ENCODE results near the gene PIK3CD. TPM values are rescaled to one million over a fixed set of nuclear protein-coding genes. Genes with fewer than 3 reads are reported as not detected.

Gene PIK3CD
- total and polyA plus RNA-seq, 10 of the 15 experiments (the other 5 are each of a cell fraction or from before 2014, with no cell fraction given), result 7.0 to 101 (median 51.1) TPM

DNA sequence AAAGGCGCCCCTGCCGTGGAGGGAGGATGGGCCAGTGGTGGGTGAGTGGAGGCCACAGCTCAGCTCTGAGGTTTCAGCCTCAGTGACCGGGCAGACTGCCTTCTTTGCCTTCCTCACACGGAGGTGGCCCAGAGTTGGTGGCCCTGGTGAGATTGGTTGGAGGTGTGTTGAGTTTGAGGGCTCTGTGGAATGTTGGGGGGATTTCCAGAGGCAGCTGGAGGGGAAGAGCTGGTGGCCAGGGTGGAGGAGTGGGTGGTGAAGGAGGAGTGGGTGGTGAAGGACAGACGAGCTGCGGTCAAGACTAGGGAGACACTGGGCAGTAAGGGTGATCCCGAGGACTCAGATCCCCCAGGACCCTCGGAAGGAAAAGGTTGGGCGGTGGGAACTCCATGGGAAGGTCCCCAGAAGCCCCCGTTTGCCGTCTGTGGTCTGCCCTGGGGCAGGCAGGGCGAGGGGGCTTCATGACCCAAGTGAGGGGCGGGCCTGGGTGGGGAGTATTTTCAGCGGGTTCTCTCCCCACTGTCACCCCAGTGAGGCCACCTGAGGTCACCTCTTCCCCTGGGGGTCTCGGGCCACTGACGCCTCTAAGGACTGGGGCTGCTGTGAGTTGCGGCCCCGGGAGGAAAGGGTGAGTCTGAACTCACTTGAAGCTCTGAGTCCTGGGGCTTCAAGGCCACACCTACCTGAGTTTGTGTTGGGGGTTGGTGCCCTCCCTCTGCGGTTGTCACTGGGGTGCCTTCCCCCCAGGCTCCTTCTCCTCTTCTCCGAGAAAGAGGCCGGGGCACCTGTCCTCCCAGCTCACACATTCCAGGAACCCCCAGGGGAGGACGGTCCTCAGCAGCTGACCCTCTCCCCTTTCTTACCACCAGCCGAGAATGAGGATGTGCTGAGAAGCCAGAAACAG lies 22.7 kb upstream of the PIK3CD start (continued):
- TF ChIP-seq, protein P1, sequence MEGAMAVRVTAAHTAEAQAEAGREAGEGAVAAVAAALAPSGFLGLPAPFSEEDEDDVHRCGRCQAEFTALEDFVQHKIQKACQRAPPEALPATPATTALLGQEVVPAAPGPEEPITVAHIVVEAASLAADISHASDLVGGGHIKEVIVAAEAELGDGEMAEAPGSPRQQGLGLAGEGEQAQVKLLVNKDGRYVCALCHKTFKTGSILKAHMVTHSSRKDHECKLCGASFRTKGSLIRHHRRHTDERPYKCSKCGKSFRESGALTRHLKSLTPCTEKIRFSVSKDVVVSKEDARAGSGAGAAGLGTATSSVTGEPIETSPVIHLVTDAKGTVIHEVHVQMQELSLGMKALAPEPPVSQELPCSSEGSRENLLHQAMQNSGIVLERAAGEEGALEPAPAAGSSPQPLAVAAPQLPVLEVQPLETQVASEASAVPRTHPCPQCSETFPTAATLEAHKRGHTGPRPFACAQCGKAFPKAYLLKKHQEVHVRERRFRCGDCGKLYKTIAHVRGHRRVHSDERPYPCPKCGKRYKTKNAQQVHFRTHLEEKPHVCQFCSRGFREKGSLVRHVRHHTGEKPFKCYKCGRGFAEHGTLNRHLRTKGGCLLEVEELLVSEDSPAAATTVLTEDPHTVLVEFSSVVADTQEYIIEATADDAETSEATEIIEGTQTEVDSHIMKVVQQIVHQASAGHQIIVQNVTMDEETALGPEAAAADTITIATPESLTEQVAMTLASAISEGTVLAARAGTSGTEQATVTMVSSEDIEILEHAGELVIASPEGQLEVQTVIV (IDR thresholded peaks at IDR 0.05; ENCODE audit: borderline replicate concordance, partially characterized antibody), result no peak
- no peak for TF ChIP-seq TBL1XR1 (IDR thresholded peaks at IDR 0.05; ENCODE audit: low read depth, low read length)
- TF ChIP-seq, protein P2, sequence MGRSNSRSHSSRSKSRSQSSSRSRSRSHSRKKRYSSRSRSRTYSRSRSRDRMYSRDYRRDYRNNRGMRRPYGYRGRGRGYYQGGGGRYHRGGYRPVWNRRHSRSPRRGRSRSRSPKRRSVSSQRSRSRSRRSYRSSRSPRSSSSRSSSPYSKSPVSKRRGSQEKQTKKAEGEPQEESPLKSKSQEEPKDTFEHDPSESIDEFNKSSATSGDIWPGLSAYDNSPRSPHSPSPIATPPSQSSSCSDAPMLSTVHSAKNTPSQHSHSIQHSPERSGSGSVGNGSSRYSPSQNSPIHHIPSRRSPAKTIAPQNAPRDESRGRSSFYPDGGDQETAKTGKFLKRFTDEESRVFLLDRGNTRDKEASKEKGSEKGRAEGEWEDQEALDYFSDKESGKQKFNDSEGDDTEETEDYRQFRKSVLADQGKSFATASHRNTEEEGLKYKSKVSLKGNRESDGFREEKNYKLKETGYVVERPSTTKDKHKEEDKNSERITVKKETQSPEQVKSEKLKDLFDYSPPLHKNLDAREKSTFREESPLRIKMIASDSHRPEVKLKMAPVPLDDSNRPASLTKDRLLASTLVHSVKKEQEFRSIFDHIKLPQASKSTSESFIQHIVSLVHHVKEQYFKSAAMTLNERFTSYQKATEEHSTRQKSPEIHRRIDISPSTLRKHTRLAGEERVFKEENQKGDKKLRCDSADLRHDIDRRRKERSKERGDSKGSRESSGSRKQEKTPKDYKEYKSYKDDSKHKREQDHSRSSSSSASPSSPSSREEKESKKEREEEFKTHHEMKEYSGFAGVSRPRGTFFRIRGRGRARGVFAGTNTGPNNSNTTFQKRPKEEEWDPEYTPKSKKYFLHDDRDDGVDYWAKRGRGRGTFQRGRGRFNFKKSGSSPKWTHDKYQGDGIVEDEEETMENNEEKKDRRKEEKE (IDR thresholded peaks at IDR 0.05), result no peak
- TF ChIP-seq, protein P3, sequence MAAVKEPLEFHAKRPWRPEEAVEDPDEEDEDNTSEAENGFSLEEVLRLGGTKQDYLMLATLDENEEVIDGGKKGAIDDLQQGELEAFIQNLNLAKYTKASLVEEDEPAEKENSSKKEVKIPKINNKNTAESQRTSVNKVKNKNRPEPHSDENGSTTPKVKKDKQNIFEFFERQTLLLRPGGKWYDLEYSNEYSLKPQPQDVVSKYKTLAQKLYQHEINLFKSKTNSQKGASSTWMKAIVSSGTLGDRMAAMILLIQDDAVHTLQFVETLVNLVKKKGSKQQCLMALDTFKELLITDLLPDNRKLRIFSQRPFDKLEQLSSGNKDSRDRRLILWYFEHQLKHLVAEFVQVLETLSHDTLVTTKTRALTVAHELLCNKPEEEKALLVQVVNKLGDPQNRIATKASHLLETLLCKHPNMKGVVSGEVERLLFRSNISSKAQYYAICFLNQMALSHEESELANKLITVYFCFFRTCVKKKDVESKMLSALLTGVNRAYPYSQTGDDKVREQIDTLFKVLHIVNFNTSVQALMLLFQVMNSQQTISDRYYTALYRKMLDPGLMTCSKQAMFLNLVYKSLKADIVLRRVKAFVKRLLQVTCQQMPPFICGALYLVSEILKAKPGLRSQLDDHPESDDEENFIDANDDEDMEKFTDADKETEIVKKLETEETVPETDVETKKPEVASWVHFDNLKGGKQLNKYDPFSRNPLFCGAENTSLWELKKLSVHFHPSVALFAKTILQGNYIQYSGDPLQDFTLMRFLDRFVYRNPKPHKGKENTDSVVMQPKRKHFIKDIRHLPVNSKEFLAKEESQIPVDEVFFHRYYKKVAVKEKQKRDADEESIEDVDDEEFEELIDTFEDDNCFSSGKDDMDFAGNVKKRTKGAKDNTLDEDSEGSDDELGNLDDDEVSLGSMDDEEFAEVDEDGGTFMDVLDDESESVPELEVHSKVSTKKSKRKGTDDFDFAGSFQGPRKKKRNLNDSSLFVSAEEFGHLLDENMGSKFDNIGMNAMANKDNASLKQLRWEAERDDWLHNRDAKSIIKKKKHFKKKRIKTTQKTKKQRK (IDR thresholded peaks at IDR 0.05; ENCODE audit: low read depth, low read length), result no peak
- TF ChIP-seq ZNF207 (IDR thresholded peaks at IDR 0.05; ENCODE audit: borderline replicate concordance), result no peak
- TF ChIP-seq, protein P4, sequence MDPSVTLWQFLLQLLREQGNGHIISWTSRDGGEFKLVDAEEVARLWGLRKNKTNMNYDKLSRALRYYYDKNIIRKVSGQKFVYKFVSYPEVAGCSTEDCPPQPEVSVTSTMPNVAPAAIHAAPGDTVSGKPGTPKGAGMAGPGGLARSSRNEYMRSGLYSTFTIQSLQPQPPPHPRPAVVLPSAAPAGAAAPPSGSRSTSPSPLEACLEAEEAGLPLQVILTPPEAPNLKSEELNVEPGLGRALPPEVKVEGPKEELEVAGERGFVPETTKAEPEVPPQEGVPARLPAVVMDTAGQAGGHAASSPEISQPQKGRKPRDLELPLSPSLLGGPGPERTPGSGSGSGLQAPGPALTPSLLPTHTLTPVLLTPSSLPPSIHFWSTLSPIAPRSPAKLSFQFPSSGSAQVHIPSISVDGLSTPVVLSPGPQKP (IDR thresholded peaks at IDR 0.05; ENCODE audit: low read depth, low read length), result no peak
- TF ChIP-seq NBN (IDR thresholded peaks at IDR 0.05), result peak; percentile 85
- peak; percentile 82 to 91 for TF ChIP-seq IKZF2 (IDR thresholded peaks at IDR 0.05)
- no peak for TF ChIP-seq PML (IDR thresholded peaks at IDR 0.05; ENCODE audit: low read length)
- TF ChIP-seq, protein P5, sequence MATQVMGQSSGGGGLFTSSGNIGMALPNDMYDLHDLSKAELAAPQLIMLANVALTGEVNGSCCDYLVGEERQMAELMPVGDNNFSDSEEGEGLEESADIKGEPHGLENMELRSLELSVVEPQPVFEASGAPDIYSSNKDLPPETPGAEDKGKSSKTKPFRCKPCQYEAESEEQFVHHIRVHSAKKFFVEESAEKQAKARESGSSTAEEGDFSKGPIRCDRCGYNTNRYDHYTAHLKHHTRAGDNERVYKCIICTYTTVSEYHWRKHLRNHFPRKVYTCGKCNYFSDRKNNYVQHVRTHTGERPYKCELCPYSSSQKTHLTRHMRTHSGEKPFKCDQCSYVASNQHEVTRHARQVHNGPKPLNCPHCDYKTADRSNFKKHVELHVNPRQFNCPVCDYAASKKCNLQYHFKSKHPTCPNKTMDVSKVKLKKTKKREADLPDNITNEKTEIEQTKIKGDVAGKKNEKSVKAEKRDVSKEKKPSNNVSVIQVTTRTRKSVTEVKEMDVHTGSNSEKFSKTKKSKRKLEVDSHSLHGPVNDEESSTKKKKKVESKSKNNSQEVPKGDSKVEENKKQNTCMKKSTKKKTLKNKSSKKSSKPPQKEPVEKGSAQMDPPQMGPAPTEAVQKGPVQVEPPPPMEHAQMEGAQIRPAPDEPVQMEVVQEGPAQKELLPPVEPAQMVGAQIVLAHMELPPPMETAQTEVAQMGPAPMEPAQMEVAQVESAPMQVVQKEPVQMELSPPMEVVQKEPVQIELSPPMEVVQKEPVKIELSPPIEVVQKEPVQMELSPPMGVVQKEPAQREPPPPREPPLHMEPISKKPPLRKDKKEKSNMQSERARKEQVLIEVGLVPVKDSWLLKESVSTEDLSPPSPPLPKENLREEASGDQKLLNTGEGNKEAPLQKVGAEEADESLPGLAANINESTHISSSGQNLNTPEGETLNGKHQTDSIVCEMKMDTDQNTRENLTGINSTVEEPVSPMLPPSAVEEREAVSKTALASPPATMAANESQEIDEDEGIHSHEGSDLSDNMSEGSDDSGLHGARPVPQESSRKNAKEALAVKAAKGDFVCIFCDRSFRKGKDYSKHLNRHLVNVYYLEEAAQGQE (IDR thresholded peaks at IDR 0.05; ENCODE audit: low read depth, low read length), result no peak
- TF ChIP-seq SIN3A (IDR thresholded peaks at IDR 0.05; ENCODE audit: low read depth, low read length), result 0 out of 2 replicates have a peak, but pooled peaks have one; percentile 24
- peak; percentile 45 for TF ChIP-seq POLR2A (IDR thresholded peaks at IDR 0.05; ENCODE audit: low read depth, low read length)
- TF ChIP-seq MYC (IDR thresholded peaks at IDR 0.05; ENCODE audit: insufficient read depth, insufficient read length, insufficient replicate concordance, low read length, severe bottlenecking), result no peak
- peak; percentile 56; the same call in 1 of the 2 replicates for TF ChIP-seq SMAD5 (IDR thresholded peaks at IDR 0.05; ENCODE audit: low read depth)
- TF ChIP-seq NFYA (IDR thresholded peaks at IDR 0.05; ENCODE audit: borderline replicate concordance, low read depth, low read length), result no peak
